A673 (cell line): ENCODE data around the gene CAST.
A peak's percentile ranks its signal among the peaks of the same experiment; 100 is the strongest.

Experiments used
- CTCF ChIP-seq: fragments of 300-800, 200-600 bp; sonication (generic); conservative IDR thresholded peaks from 2 replicates; pipeline ENCODE4 v1.5.1; 2017; ENCODE audit warnings: low read depth, mild to moderate bottlenecking, antibody characterized with exemption, low read length, moderate library complexity, mixed read lengths
- EZH2 ChIP-seq: fragments of 200-600 bp; sonication (generic); IDR thresholded peaks from 2 replicates; pipeline ENCODE4 v1.6.1; 2017; ENCODE audit warnings: borderline replicate concordance, low read depth, mild to moderate bottlenecking, mixed read lengths, antibody characterized with exemption, low read length; ENCODE audit not compliant: poor library complexity, severe bottlenecking

- TF ChIP-seq CTCF = peak; percentile 25; the same call in 1 of the 2 replicates
- no peak for TF ChIP-seq EZH2
These were observed 58.2 kb downstream of the CAST start for GRCh38 chr5:96720408-96720807.
